Measurements from ENCODE around the gene PTPRD. TPM values are rescaled to one million over a fixed set of nuclear protein-coding genes. Genes with fewer than 3 reads are reported as not detected.

Gene PTPRD
- total and polyA plus RNA-seq, 2 of the 4 experiments (the other 2 are of a cell fraction), result 0.07 to 0.18 TPM

DNA sequence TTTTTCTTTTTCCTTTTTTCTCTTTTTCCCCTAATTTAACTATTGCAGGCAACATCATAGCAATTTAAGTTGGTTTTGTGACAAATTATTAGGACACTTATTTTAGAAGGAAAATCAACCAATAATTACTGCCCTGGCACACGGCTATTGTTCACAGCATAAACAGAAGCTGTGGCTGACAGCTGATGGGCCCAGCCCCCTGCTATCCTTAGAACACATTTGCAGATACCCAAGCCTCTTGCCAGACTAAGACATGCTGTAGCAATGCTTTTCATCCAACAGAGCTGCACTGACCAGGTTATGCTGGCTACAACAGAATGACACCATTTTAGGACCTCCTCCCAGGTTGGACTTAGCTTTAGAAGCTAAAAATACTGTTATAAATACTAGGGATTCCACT, 1960.5 kb downstream of the PTPRD start:
- Histone ChIP-seq H3K56ac (ENCODE audit: extremely low read depth, insufficient read depth, low read length) (no peak overlapping the region), H3K18ac (ENCODE audit: low read depth, low read length) (no peak overlapping the region), H3K79me1 (ENCODE audit: low read depth in 1 of 2, low read length in 2 of 2) (no peaks in the 10 kb centered on the region), H3K27ac (ENCODE audit: insufficient read depth, low read length) (no peak overlapping the region), H3K4me2 (ENCODE audit: low read depth, low read length) (no peak overlapping the region), H3K23ac (ENCODE audit: low read depth, low read length) (no peak overlapping the region), H2AK5ac (ENCODE audit: low read depth, low read length) (no peak overlapping the region), H3K14ac (replicated peaks; ENCODE audit: low read depth, low read length) (no peak overlapping the region), H3K36me3 (ENCODE audit: control insufficient read depth, insufficient read depth, low read length) (no peaks in the 10 kb centered on the region), H4K20me1 (ENCODE audit: insufficient read depth, low read length) (no peaks in the 10 kb centered on the region), H3K27me3 (ENCODE audit: control insufficient read depth, insufficient read depth, low read length) (no peaks in the 10 kb centered on the region), H4K5ac (ENCODE audit: low read depth, low read length) (no peak overlapping the region), H3K9ac (ENCODE audit: low read depth, low read length) (no peak overlapping the region), H2BK120ac (ENCODE audit: low read depth, low read length) (no peak overlapping the region), H2AFZ (replicated peaks; ENCODE audit: low read length, poor library complexity) (no peak overlapping the region), H2BK5ac (ENCODE audit: low read depth, low read length, poor library complexity, severe bottlenecking) (no peak overlapping the region), H4K91ac (ENCODE audit: insufficient read depth, low read depth, low read length) (no peak overlapping the region), H2AK9ac (replicated peaks; ENCODE audit: low read depth, low read length, poor library complexity) (no peak overlapping the region), H3K9me3 (ENCODE audit: control insufficient read depth, insufficient read depth, low read length) (no peaks in the 10 kb centered on the region), H2BK15ac (ENCODE audit: low read depth, low read length) (no peak overlapping the region), H3K4me1 (ENCODE audit: control insufficient read depth, insufficient read depth, low read length) (no peaks in the 10 kb centered on the region), H2BK20ac (ENCODE audit: low read depth, low read length) (no peak overlapping the region), H3K4ac (ENCODE audit: low read depth, low read length) (no peak overlapping the region), H3K9me1 (ENCODE audit: insufficient read depth, low read length) (no peaks in the 10 kb centered on the region), H3K4me3 (ENCODE audit: insufficient read depth, low read depth, low read length) (no peak overlapping the region), H4K8ac (ENCODE audit: low read depth in 2 of 2, low read length in 2 of 2) (no peak overlapping the region)
- intact Hi-C loops (cut with micrococcal nuclease) (no loop called here), in situ Hi-C loops (cut with MboI; ENCODE audit: low sequenced_read_pairs) (no loop called here), dilution Hi-C loops (cut with HindIII; ENCODE audit: low sequenced_read_pairs, unreplicated experiment) (no loop called here)
- CTCF ChIA-PET, result no interaction called here
- ATAC-seq (ENCODE audit: low read depth) (no peak), DNase-seq (no peak)
- POLR2A ChIA-PET (ENCODE audit: unreplicated experiment), result no interaction called here
- TF ChIP-seq BHLHE40 (IDR thresholded peaks at IDR 0.05; ENCODE audit: low read depth, low read length) (no peak), ELK1 (IDR thresholded peaks at IDR 0.05; ENCODE audit: borderline replicate concordance, low read depth, low read length) (no peak), MAFK (IDR thresholded peaks at IDR 0.05; ENCODE audit: low read depth, low read length) (no peak), RAD21 (IDR thresholded peaks at IDR 0.05; ENCODE audit: low read length) (no peak)
- BruUV-seq (replicated peaks), result no TSS peak
- no CpG with 5 or more reads among the region's 1 CpG for WGBS, 2 experiments (ENCODE audit: extremely low coverage in 2 of 2, insufficient read length in 1 of 2)
